ENCODE results near the gene RUBCNL. TPM values are rescaled to one million over a fixed set of nuclear protein-coding genes. Genes with fewer than 3 reads are reported as not detected.

The RUBCNL gene
- polyA plus RNA-seq, 12 donors, result 1.9 to 5.5 (median 2.6) TPM; not detected in 2

DNA sequence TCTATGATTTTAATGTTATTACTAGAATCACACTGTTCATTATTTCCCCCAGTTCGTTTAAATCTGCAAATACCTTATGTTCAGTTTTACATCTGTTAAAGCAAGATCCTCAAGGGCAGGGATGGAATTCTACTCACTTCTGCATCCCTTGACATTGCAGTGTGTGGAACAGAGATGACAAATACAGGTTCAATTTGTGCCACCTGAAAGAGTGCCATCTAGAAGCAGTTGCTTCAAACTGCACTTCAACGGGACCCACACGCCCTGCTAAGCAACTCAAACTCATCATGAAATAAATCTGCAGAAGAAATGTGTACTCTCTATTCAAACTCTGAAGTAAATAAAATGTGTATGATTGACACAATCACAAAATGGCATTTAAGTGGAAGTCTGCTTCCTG is 44.5 kb downstream of the RUBCNL start:
- DNase-seq, result no peak

DNA sequence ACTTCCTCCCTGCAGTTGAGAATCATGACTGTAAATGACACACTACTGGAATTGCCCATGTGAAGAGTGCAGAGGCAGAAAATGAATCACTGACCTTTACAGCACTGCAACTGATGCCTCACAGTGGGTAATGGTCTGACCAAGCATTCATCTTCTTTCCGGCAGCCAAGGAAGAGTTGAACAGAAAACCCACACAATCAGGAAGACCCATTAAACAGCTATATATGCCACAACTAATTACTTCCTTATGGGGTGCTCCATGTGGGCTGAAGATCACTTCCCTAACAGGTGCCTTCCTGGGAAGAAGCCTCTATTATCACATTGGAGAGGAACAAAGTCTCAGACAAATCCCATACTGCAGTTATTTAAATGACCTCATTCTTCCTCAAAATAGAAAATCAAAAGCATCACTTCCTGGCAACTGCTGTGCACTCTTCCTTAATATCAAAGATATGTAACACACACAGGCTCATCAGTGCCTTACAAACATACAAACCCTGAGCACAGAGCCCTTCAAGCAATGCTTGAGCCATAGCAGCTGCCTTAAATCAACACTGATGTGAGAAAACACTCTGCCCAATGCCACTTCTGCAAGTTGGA is 45.8 kb downstream of the RUBCNL start:
- no peak for DNase-seq

DNA sequence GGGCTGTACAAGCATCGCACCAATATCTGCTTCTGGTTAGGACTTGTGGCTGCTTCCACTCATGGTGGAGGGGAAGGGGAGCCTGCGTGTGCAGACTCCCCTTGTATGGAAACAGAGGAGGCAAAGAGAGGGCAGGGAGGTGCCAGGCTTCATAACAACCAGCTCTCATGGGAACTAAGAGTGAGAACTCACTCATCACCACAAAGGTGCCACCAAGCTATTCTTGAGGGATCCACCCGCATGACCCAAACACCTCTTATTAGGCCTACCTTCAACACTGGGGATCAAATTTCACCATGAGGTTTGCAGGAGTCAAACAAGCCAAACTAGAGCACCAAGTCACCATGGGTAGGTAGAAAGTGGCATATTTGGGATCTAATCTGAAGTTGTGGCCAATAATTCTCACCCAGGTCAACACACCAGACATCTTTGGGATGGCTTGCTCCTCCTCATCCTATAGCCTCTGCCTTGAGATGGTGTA is 46.4 kb downstream of the RUBCNL start:
- no peak for DNase-seq

DNA sequence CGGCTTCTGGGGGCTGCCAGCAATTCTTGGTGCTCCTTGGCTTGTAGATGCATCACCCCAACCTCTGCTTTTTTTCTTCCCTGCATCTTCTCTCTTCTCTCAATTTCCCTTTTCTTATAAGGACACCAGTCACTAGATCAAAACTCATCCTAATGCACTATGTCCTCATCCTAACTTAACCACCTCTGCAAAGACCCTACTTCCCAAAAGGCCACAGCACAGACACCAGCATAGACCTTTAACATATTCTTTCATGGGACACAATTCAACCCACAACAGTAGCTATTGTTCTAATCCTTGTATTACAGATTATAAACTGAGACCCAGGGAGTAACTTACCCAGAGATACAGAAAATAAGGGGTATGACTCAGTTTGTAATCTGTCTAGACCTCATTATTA is 47.0 kb downstream of the RUBCNL start:
- no peak for DNase-seq

DNA sequence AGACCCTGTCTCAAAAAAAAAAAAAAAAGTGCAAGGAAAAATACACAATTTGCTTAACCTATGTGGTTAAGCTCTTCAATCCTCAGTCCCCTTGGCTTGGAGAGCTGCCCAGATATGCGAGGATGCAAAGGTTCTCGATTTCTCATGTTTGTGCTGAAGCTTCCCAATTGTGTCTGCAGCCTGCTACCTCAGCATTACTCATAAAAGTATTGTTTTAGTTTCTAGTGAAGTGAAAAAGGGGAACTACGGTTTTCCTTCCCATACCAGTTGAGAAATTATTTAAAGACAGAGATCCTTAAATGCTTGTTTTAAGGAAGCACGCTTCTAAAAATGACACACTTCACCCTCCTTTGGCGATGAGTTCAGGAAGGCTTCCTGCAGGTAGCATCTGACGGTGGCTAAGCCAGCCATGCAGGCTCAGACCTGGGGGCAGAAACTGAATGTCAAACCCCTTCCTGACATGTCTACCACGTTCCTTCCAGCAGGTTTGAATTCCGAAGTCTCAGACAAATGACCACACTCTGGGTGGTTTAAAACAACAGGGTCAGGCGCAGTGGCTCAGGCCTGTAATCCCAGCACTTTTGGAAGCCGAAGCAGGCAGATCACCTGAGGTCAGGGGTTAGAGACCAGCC is 47.9 kb downstream of the RUBCNL start:
- DNase-seq, result no peak

DNA sequence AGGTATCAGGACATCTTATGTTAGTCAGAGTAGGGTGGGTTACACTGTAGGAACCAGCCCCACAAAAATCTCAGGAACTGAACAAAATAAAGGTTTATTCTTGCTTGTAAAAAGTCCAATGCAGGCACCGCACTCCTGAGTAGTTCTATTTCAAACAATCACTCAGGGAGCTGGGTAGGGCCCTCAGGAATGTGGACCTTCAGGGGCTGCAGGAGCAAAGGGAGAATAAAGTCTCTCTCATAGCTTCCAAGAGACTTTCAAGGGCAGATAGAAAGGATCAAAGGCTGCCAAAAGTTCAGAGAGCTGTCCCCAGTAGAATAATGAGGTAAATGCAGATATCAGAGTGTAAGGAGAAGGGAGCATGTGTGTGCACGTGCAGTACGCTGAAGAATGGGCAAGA is 49.4 kb downstream of the RUBCNL start:
- no peak for DNase-seq

DNA sequence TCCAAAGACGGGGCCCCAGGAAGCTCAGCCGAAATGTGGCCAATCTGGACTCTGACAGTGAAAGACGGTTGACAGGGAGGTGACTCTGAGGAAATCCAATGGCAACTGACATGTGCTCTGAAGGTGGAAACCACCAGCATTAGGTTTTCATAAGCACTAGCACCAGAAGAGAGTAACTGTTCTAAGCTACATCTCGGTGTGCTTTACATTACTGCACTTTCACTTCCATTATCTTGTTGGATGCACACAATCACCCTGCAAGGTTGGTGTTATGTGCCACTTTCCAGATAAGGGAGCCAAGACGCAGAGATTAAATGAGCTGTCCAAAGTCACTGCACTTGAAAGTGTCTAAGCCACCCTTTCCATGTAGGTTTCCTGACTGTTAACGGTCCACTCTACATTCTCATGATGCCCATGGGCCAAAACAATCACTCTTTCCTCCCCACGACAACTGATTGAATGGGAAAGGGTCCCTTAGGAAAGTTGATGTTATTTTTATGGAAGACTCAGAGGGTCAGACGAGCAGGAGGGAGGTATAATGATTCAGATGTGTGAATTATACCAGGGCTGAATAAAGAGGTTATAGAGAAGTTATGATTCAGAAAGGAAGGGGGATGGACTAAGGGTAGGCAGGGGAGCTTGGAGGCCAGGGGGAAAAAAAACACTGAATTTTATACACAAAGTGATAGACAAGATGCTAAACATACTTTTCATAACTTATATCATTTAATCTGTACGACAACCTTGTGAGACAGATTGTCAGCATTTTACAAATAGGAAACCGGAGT is 52.8 kb downstream of the RUBCNL start:
- no peak for DNase-seq

DNA sequence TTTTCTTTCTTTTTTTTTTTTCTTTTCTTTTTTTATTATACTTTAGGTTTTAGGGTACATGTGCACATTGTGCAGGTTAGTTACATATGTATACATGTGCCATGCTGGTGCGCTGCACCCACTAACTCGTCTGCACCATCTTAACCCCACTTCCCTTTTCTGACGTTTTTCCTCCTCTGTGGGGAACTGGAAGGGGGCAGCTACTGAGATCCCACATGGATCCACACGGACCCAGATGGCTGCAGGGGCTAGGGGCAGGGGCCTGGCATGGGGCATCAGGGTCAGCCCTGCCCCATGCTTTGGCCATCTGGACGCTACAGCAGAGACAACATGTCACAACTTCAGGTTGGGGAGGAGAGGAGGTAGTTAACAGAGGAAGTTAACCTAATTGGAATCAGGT is 54.3 kb downstream of the RUBCNL start:
- DNase-seq, result no peak

DNA sequence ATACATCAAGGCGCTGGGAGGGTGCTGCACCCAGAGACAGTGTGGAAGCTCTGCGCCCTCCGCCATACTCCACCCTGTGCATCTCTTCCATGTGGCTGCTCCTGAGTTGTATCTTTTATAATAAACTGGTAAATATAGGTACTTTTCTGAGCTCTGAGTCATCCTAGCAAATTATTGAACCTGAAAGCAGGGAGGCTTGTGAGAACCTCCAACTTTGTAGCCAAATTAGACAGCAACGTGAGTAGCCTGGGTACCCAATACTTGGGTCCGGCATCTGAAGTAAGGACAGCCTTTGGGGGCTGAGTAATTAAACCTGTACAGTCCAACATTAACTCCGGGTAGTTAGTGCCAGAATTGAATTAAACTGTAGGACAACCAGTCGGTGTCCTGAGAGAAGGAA is 57.4 kb downstream of the RUBCNL start:
- no peak for DNase-seq

DNA sequence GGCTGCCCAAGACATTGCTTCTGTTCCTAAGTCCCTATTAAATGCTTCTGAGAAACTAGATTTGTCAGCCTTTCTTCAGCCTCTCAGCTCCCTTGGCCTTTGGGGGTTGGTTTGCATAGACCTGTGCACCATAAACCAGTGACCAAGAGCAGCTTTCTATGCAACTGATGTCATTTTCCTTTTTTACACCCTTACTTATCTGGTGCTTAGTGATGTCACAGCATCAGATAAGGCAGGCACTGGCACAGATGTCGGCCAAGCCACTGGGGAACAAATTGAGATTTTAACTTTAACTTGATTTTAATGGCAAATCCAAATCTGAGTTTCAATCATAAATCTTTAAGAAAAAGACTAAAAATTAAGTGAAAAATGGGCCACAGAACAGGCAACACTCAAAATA is 59.8 kb downstream of the RUBCNL start:
- DNase-seq, result no peak

DNA sequence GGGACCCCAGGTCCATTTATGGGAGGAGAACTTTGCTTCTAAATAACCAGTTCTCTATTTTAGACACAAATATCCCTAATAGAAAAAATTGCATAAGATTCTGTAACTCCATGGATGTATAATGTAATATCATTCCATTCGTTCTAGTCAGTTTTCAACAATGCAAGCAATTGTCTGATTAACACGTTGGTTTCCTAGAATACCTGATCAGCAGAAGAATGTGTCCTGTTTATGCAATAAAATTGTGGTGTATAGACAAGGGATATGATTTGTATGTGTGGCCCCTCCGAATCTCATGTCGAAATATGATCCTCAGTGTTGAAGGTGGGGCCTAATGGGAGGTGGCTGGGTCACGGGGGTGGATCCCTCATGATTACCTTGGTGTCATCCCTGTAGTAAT is 62.1 kb downstream of the RUBCNL start:
- no peak for DNase-seq

DNA sequence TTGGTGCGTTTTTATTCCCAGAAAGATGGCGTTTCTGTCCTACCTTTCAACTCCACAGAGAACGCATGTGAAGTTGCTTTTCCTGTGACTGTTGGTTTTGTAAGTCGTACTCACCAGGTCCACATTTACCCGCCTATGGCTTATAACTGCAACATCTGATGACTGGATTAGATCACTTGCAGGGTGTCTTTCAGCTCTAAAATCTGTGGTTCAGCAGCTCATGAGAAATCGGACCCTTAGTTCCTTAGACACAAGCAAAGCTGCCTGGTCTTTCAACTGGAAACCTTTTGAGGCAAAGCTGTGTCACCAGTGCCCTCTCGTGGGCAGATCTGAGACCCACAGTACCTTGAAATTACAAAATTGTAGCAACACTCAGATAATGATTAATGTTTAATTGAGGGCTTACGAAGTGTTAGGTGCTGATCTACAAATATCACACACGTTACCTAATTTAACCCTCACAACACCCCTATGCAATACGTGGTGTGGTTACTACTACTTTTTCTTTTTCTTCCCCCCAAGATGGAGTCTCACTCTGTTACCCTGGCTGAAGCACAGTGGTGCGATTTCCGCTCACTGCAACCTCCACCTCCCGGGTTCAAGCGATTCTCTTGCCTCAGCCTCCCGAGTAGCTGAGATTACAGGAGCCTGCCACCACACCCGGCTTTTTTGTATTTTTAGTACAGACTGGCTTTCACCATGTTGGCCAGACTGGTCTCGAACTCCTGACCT is 65.4 kb downstream of the RUBCNL start:
- peak; percentile 35 for DNase-seq

DNA sequence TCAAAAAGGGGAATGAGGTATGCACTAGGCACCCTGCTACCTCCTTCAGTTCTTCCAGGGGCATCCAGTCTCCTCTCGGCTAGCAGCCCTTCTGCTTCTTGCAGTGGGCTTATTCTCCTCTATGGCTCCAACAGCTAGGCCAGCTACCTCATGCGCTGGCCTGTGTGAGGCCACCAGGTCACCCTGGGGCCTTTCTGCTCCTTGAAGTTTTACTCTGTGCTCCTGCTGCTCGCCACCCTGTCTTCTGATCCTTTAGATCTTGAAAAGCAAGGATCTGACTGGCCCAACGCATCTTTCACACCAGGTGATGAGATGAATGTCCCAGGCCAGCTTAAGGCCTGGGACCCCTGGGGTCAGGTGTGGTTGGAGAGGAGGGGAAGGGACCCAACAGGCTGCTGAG is 66.2 kb downstream of the RUBCNL start:
- DNase-seq, result no peak

DNA sequence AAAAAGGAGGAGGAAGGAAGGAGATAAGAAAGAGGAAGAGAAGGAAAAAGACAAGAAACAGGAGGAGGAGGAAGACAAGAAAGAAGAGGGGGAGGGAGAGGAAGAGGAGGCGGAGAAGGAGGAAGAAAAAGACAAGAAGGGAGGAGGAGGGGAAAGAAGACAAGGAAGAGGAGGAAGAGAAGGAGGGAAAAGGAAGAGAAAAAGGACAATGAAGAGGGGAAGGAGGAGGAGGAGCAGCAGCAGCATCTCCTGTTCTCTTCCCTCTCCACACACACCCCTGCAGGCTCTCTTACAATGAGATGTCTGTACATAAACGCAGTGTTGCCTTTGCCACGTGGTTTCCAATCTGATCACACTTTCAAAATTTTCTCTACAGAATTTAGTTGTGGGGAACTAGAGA is 66.6 kb downstream of the RUBCNL start:
- DNase-seq, result no peak

DNA sequence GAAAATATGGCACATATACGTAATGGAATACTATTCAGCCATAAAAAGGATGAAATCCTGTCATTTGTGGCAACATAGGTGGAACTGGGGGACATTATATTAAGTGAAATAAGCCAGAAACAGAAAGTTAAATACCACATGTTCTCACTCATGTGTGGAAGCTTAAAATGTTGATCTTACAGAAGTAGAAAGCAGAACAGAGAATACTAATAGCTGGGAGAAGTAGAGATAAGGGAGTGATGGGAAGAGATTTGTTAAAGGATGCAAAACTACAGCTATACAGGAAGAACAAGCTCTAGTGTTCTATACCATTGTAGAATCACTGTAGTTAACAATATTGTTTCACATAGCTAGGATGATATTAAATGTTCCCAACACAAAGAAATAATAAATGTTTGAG is 68.1 kb downstream of the RUBCNL start:
- DNase-seq, result no peak

DNA sequence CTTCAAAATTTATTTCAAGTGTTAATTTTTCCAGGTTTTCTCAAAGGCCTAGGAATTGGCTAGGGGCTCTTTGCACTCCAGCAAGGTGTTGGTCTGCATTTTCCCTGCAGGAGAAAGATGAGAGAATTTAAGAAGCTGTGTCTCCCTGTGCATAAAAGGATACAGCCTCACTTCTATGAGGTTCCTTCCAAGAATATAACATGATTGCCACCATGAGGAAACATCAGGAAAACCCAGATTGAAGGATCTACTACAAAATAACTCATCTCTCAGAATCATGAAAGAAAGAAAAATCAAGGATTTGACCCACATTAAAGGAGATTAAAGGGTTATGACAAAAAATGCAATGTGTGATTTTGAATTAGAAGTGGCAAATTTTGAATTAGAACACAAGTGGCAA is 69.9 kb downstream of the RUBCNL start:
- no peak for DNase-seq

DNA sequence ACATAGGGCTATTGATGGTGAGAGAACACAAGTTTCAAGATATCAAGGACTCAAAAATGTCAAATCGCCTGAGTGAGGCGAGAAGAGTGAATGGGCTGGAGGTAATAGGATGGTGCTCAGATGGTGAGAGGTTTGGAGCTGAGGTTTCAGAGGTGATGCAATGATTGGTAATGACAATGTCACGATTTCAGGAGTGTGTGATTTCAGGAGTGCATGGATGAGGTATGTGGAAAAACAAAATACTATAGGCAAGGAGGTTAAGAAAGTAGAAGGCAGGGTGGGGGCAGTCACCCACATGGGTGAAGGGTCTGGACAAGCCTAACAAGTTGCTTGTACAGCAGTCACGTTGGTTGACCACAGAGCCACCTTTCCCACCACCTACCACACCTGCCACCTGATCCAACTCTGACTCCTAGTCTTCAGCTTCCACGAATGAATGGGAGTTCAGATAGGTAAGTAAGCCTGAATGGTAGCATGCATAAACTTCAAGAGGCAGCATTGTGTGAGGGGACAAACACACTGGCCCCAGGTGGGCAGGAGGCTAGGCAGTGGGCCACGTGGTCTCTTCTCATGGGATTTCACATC is 71.5 kb downstream of the RUBCNL start:
- no peak for DNase-seq

DNA sequence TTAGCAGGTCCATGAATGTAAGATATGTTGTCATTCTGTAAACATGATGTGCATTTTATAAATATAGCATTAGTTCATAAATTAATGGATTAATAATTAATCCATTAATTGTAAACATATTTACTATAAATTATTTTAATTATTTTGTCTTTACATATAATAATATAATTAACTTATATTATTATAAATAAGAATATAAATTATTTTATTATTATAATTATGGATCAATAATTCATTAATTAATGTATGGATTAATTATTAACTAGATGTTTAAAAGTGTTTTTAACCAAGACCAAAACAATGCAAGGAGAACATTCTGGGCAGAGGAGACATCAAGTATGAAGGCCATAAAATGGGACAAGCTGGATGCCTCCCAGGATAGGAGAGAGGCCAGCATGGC is 72.0 kb downstream of the RUBCNL start:
- DNase-seq, result no peak

DNA sequence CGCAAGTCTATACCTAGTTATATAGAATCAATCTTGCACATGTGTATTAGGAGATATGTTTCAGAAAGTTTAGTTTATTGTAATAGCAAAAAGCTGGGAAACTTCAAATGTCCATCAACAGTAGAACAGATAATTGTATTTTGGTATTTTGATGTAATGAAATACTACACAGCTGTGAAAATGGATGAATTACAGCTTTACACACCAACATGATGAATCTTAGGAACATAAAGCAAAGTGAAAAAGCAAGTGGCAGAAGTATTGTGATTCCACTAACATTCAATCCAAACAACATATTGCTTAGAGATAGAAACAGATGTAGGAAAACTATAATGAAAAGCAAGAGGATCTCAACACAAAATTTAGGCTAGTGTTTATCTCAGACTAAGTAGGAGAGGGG is 72.5 kb downstream of the RUBCNL start:
- no peak for DNase-seq

DNA sequence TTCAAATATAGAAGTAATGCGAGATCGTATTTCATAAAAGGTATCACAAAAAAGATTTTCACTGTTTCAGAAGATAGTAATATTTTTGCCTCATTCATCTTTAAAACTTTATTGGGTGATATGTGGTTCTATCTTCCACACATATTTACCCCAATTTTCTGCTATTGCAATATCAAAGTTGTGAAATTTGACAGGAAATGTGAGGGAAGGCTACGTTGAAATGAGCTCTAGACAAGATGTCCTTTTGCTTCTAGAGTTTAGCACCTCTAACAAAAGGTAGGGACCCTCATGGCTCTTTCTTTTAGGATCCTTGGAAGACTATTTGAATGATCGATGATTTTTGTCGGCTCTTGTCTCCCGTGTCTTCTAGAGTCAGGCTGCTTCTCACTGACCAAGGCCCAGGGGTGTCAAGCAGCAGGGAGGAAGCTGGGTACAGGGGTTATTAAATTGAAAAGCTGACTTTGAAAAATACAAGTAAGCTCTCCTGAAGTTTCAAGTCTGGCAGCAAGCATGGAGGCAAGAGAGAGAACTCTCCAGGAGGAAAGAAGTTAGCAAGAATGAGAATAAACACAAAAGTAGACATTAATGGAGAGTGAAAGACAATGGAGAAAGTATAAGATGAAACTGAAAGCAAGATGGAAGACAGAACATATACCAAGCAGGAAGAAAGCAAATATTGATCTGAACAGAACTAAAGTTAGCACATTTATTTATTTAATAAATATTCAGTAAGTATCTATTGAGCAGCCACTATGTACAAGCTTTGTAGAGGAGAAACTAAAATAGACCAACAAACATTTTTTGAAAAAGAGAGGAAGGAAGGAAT is 73.4 kb downstream of the RUBCNL start:
- DNase-seq, result no peak

DNA sequence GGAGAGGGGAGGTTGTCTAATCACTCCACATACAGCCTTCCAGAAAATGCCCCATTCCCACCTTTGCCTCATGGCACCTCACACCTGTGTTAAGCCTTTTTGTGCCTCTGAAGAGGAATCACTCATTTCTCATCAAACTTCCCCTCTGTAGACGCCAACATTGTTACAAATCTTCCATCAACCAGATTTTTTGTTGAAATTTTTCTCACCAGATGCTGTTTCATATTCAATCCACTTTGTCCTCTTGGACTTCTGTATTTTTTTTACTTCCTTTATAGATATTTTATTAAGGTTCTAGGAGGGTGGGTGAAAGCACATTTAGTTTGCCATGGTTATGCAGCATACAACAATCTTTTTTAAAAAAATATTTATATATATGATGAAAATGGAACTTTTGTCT is 74.0 kb downstream of the RUBCNL start:
- DNase-seq, result no peak
